ENCODE measurements around the gene THPO. TPM values are rescaled to one million over a fixed set of nuclear protein-coding genes. Genes with fewer than 3 reads are reported as not detected.
A peak's percentile ranks its signal among the peaks of the same experiment; 100 is the strongest.

Gene THPO
- total RNA-seq, 2 experiments from 2014 or later: not detected

GRCh38 chr3:184358124-184358767 lies 19.8 kb downstream of the THPO start:
- Mint-ChIP-seq H3K36me3 (ENCODE audit: low read depth) (peaks cover 2% of the 10 kb centered on the region), H3K4me3 (no peak overlapping the region), H3K27ac (no peak overlapping the region), H3K27me3 (peaks cover 2% of the 10 kb centered on the region), H3K9me3 (no peaks in the 10 kb centered on the region), H3K4me1 (peaks cover 14% of the 10 kb centered on the region)
- ChIA-PET CTCF (interaction anchor here (0.6 to 0.7 kb wide), 2 partner anchors 155 to 1245 kb away, joined by 3 read pairs; no protein-coding TSS in a partner anchor), POLR2A (no interaction called here)
- DNase-seq: no peak

- ChIA-PET CTCF (interaction anchor here (0.6 to 5.0 kb wide), 2 partner anchors 157 to 1246 kb away, joined by 3 to 20 read pairs; no protein-coding TSS in a partner anchor), POLR2A (no interaction called here)
- no peak for DNase-seq
- Mint-ChIP-seq H3K27ac (no peak overlapping the region), H3K4me1 (peaks cover 14% of the 10 kb centered on the region), H3K4me3 (no peak overlapping the region), H3K9me3 (no peaks in the 10 kb centered on the region), H3K27me3 (peaks cover 2% of the 10 kb centered on the region), H3K36me3 (ENCODE audit: low read depth) (no peaks in the 10 kb centered on the region)
These were observed 20.5 kb downstream of the THPO start for GRCh38 chr3:184357248-184358123.

GRCh38 chr3:184355261-184356040 lies 22.6 kb downstream of the THPO start:
- H3K4me3 Mint-ChIP-seq: no peak overlapping the region
- ChIA-PET CTCF (interaction anchor here (1.0 to 5.0 kb wide), 4 partner anchors 13 to 186 kb away, joined by 4 to 20 read pairs (median 6); no protein-coding TSS in a partner anchor), POLR2A (no interaction called here)
- peaks cover 9% of the 10 kb centered on the region for H3K4me1 Mint-ChIP-seq
- H3K27ac Mint-ChIP-seq: no peak overlapping the region
- peaks cover 2% of the 10 kb centered on the region for H3K27me3 Mint-ChIP-seq
- no peak for DNase-seq
- H3K9me3 Mint-ChIP-seq: no peaks in the 10 kb centered on the region
- no peaks in the 10 kb centered on the region for H3K36me3 Mint-ChIP-seq (ENCODE audit: low read depth)

- H3K27me3 Mint-ChIP-seq: no peaks in the 10 kb centered on the region
These were observed 23.3 kb downstream of the THPO start for GRCh38 chr3:184354754-184355153.

GRCh38 chr3:184354121-184354728 lies 23.8 kb downstream of the THPO start:
- no peak overlapping the region for H3K27ac Mint-ChIP-seq
- CTCF ChIA-PET: interaction anchor here (0.6 to 5.0 kb wide), 12 partner anchors 8 to 188 kb away, joined by 3 to 20 read pairs (median 4); no protein-coding TSS in a partner anchor
- H3K4me1 Mint-ChIP-seq: peaks cover 5% of the 10 kb centered on the region
- H3K27me3 Mint-ChIP-seq: no peaks in the 10 kb centered on the region
- H3K4me3 Mint-ChIP-seq: no peak overlapping the region
- peak; percentile 54 for DNase-seq
- H3K9me3 Mint-ChIP-seq: no peaks in the 10 kb centered on the region
- H3K36me3 Mint-ChIP-seq (ENCODE audit: low read depth): no peaks in the 10 kb centered on the region
- POLR2A ChIA-PET: interaction anchor here (1.1 to 1.5 kb wide), 2 partner anchors 8 to 39 kb away, joined by 3 to 4 read pairs; no protein-coding TSS in a partner anchor

More at GRCh38 chr3:184354754-184355153, 23.3 kb downstream of the THPO start:
- H3K9me3 Mint-ChIP-seq: no peaks in the 10 kb centered on the region
- H3K27ac Mint-ChIP-seq: no peak overlapping the region
- no peaks in the 10 kb centered on the region for H3K36me3 Mint-ChIP-seq (ENCODE audit: low read depth)
- no peak overlapping the region for H3K4me3 Mint-ChIP-seq
- peaks cover 5% of the 10 kb centered on the region for H3K4me1 Mint-ChIP-seq
- DNase-seq: no peak
- CTCF ChIA-PET: interaction anchor here (1.0 to 5.0 kb wide), 4 partner anchors 13 to 187 kb away, joined by 4 to 20 read pairs (median 6); no protein-coding TSS in a partner anchor
- POLR2A ChIA-PET: no interaction called here

GRCh38 chr3:184353546-184353941 lies 24.5 kb downstream of the THPO start:
- Mint-ChIP-seq H3K4me1 (peaks cover 5% of the 10 kb centered on the region), H3K27ac (no peak overlapping the region), H3K27me3 (no peaks in the 10 kb centered on the region), H3K9me3 (no peaks in the 10 kb centered on the region), H3K36me3 (ENCODE audit: low read depth) (no peaks in the 10 kb centered on the region), H3K4me3 (no peak overlapping the region)
- POLR2A ChIA-PET: interaction anchor here (1.1 to 1.5 kb wide), 2 partner anchors 9 to 38 kb away, joined by 3 to 4 read pairs; no protein-coding TSS in a partner anchor
- DNase-seq: no peak
- CTCF ChIA-PET: interaction anchor here (0.6 to 5.0 kb wide), 11 partner anchors 8 to 161 kb away, joined by 3 to 20 read pairs (median 4); no protein-coding TSS in a partner anchor

- Mint-ChIP-seq H3K4me3 (no peak overlapping the region), H3K36me3 (ENCODE audit: low read depth) (no peaks in the 10 kb centered on the region), H3K4me1 (peaks cover 6% of the 10 kb centered on the region), H3K27me3 (no peaks in the 10 kb centered on the region), H3K27ac (no peak overlapping the region), H3K9me3 (no peaks in the 10 kb centered on the region)
- ChIA-PET POLR2A (interaction anchor here (1.5 to 3.2 kb wide), 2 partner anchors 9 to 38 kb away, joined by 4 to 10 read pairs; partner anchors contain the start of genes CLCN2 and POLR2H), CTCF (interaction anchor here (1.3 to 5.0 kb wide), 7 partner anchors 9 to 161 kb away, joined by 3 to 20 read pairs (median 7); no protein-coding TSS in a partner anchor)
- no peak for DNase-seq
These were observed 25.0 kb downstream of the THPO start for GRCh38 chr3:184352897-184353545.

- no peaks in the 10 kb centered on the region for H3K9me3 Mint-ChIP-seq
- CTCF ChIA-PET: interaction anchor here (0.7 to 5.0 kb wide), 5 partner anchors 19 to 191 kb away, joined by 3 to 20 read pairs (median 6); no protein-coding TSS in a partner anchor
- POLR2A ChIA-PET: interaction anchor here (1.3 to 3.2 kb wide), 2 partner anchors 8 to 10 kb away, joined by 4 to 10 read pairs; partner anchors contain the start of genes CLCN2 and POLR2H
- peaks cover 11% of the 10 kb centered on the region for H3K4me1 Mint-ChIP-seq
- no peak for DNase-seq
- no peak overlapping the region for H3K27ac Mint-ChIP-seq
- no peaks in the 10 kb centered on the region for H3K36me3 Mint-ChIP-seq (ENCODE audit: low read depth)
- H3K27me3 Mint-ChIP-seq: no peaks in the 10 kb centered on the region
- no peak overlapping the region for H3K4me3 Mint-ChIP-seq
These were observed 25.7 kb downstream of the THPO start for GRCh38 chr3:184352149-184352785.

- no peak for DNase-seq
- CTCF ChIA-PET: interaction anchor here (0.7 to 3.6 kb wide), 4 partner anchors 20 to 192 kb away, joined by 3 to 19 read pairs (median 4); no protein-coding TSS in a partner anchor
- no peaks in the 10 kb centered on the region for H3K27me3 Mint-ChIP-seq
- no peaks in the 10 kb centered on the region for H3K9me3 Mint-ChIP-seq
- no peak overlapping the region for H3K27ac Mint-ChIP-seq
- no peaks in the 10 kb centered on the region for H3K36me3 Mint-ChIP-seq (ENCODE audit: low read depth)
- H3K4me1 Mint-ChIP-seq: peaks cover 13% of the 10 kb centered on the region
- POLR2A ChIA-PET: interaction anchor here (1.3 to 3.2 kb wide), 2 partner anchors 9 to 11 kb away, joined by 4 to 10 read pairs; partner anchors contain the start of genes CLCN2 and POLR2H
- no peak overlapping the region for H3K4me3 Mint-ChIP-seq
These were observed 26.4 kb downstream of the THPO start for GRCh38 chr3:184351511-184352148.

- no peak for DNase-seq
- H3K27ac Mint-ChIP-seq: no peak overlapping the region
- H3K4me1 Mint-ChIP-seq: peaks cover 13% of the 10 kb centered on the region
- CTCF ChIA-PET: interaction anchor here (0.8 to 3.6 kb wide), 3 partner anchors 13 to 45 kb away, joined by 3 to 19 read pairs (median 3); partner anchors contain the start of gene FAM131A
- POLR2A ChIA-PET: interaction anchor here (3.2 kb wide), 1 partner anchor 12 kb away, joined by 10 read pairs; the partner anchor contains the start of genes CLCN2 and POLR2H
- no peak overlapping the region for H3K4me3 Mint-ChIP-seq
- H3K36me3 Mint-ChIP-seq (ENCODE audit: low read depth): no peaks in the 10 kb centered on the region
- H3K9me3 Mint-ChIP-seq: no peaks in the 10 kb centered on the region
- no peaks in the 10 kb centered on the region for H3K27me3 Mint-ChIP-seq
These were observed 27.4 kb downstream of the THPO start for GRCh38 chr3:184350618-184351017.
